HL-60 (cell line): ENCODE results near the gene RBL2.

ENCODE experiments used
- DNase-seq, 2 experiments: peaks; one replicate each; pipeline ENCODE4 v3.0.0-alpha.2; 2010 to 2020; ENCODE audit warnings: low read depth in 1 of 2, low spot score in 1 of 2
- H3K27ac ChIP-seq: fragments of 250-450 bp; sonication (Bioruptor Pico); replicated peaks from 2 replicates; pipeline ENCODE4 v1.5.1; 2020; ENCODE audit warnings: mild to moderate bottlenecking, moderate library complexity
- H3K27me3 ChIP-seq: fragments of 250-450 bp; sonication (Bioruptor Pico); 2 replicates; pipeline ENCODE4 v1.5.1; 2021; ENCODE audit warnings: mild to moderate bottlenecking, moderate library complexity; ENCODE audit not compliant: insufficient read depth, poor library complexity, severe bottlenecking
- H3K4me3 ChIP-seq: replicated peaks from 2 replicates; pipeline ENCODE4 v1.5.1; 2011; ENCODE audit warnings: mild to moderate bottlenecking, control low read depth, low read length; ENCODE audit not compliant: insufficient read depth
- CTCF ChIP-seq: IDR thresholded peaks from one replicate; pipeline ENCODE4 v1.5.1; 2011; ENCODE audit warnings: low read length, control low read depth, inconsistent platforms; ENCODE audit not compliant: insufficient read depth
- GABPA ChIP-seq: IDR thresholded peaks from 2 replicates; pipeline ENCODE4 v1.6.1; 2012; ENCODE audit warnings: low read depth
- POLR2AphosphoS5 ChIP-seq: IDR thresholded peaks from 2 replicates; pipeline ENCODE4 v1.6.1; 2012; ENCODE audit warnings: low read depth
- SPI1 ChIP-seq: IDR thresholded peaks from 2 replicates; pipeline ENCODE4 v1.6.1; 2012; ENCODE audit warnings: low read depth, mild to moderate bottlenecking, borderline replicate concordance
- TF ChIP-seq, protein P1 (sequence below): IDR thresholded peaks from 2 replicates; pipeline ENCODE4 v1.6.1; 2012; ENCODE audit warnings: low read depth; ENCODE audit not compliant: insufficient replicate concordance

RBL2 gene

DNA sequence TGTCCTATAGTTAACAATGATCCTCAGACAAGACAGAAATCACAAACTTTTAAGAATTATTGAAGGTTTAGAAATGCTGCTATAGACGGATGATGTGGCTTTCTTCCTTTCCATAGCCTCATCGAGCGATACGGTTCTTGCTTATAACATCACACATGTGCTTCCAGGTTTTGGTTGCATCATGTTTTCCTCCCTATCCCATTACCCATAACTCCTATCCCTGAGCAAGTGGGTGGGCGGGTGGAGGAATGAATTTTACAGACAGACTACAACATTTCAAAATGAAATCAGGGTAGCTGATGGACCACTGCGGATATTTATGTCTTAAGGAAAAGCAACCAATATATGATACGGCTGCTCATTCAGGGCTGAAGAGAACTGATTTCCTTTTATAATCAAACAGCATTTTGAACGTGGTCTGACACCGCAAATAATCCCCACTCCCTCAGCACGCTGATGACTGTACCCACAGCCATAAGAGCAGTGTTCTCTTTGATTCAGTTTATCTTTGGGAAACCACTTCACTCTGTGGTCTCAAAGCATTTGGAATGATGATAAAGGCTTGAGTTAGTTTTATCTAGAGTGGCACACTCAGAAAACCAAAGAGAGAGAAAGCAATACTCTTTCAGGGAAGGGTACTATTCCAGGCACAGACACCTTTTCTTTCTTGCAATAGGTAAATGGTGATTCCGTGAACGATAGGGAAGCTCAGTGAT, 73.4 kb downstream of the RBL2 start:
- H3K27ac ChIP-seq = no peak overlapping the region
- DNase-seq = no peak
- no peak for TF ChIP-seq POLR2AphosphoS5
- TF ChIP-seq GABPA = no peak
- no peaks in the 10 kb centered on the region for H3K27me3 ChIP-seq
- H3K4me3 ChIP-seq = no peak overlapping the region

- no peak overlapping the region for H3K27ac ChIP-seq
- no peak overlapping the region for H3K4me3 ChIP-seq
- no peaks in the 10 kb centered on the region for H3K27me3 ChIP-seq
- TF ChIP-seq POLR2AphosphoS5 (no peak), SPI1 (no peak), GABPA (no peak), CTCF (peak; percentile 92)
- TF ChIP-seq, protein P1, sequence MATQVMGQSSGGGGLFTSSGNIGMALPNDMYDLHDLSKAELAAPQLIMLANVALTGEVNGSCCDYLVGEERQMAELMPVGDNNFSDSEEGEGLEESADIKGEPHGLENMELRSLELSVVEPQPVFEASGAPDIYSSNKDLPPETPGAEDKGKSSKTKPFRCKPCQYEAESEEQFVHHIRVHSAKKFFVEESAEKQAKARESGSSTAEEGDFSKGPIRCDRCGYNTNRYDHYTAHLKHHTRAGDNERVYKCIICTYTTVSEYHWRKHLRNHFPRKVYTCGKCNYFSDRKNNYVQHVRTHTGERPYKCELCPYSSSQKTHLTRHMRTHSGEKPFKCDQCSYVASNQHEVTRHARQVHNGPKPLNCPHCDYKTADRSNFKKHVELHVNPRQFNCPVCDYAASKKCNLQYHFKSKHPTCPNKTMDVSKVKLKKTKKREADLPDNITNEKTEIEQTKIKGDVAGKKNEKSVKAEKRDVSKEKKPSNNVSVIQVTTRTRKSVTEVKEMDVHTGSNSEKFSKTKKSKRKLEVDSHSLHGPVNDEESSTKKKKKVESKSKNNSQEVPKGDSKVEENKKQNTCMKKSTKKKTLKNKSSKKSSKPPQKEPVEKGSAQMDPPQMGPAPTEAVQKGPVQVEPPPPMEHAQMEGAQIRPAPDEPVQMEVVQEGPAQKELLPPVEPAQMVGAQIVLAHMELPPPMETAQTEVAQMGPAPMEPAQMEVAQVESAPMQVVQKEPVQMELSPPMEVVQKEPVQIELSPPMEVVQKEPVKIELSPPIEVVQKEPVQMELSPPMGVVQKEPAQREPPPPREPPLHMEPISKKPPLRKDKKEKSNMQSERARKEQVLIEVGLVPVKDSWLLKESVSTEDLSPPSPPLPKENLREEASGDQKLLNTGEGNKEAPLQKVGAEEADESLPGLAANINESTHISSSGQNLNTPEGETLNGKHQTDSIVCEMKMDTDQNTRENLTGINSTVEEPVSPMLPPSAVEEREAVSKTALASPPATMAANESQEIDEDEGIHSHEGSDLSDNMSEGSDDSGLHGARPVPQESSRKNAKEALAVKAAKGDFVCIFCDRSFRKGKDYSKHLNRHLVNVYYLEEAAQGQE = no peak
- DNase-seq = peak; percentile 39 to 41
These were observed 75.8 kb downstream of the RBL2 start for GRCh38 chr16:53509906-53510703.

DNA sequence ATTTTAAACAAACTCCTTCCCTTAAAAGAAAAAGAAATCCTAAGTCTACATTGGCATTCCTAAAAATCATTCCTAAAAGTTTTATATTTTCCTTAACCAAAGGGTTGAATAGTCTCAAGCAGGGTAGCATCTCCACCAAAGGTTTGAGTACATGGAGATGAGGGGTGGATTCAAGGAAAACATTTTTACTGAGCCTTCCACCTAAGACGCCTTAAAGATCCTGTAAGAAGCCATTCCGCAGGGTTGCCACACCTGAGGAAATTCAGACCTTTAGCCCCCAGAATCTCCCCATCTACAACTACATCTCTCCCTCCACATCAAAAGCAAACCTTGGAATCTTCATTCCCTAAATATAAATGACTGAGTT, 76.4 kb downstream of the RBL2 start:
- no peak for TF ChIP-seq POLR2AphosphoS5
- TF ChIP-seq GABPA = no peak
- TF ChIP-seq SPI1 = no peak
- TF ChIP-seq CTCF = no peak
- TF ChIP-seq, protein P1 = no peak
- H3K4me3 ChIP-seq = no peak overlapping the region
- no peak for DNase-seq
- no peaks in the 10 kb centered on the region for H3K27me3 ChIP-seq
- no peak overlapping the region for H3K27ac ChIP-seq

- TF ChIP-seq GABPA (no peak), SPI1 (no peak), POLR2AphosphoS5 (no peak), CTCF (no peak)
- TF ChIP-seq, protein P1 = no peak
These were observed 76.8 kb downstream of the RBL2 start for GRCh38 chr16:53511084-53511402.

More at GRCh38 chr16:53511084-53511402, 76.8 kb downstream of the RBL2 start:
- no peak overlapping the region for H3K27ac ChIP-seq
- no peak for DNase-seq
- no peak overlapping the region for H3K4me3 ChIP-seq
- H3K27me3 ChIP-seq = no peaks in the 10 kb centered on the region
